Psoas muscle (tissue), 8 donors: Measurements from ENCODE around the gene FRY. TPM values are rescaled to one million over a fixed set of nuclear protein-coding genes. Genes with fewer than 3 reads are reported as not detected.

Source experiments
- ATAC-seq, 4 donors: fragments of 200-7000 bp; cut with Tn5 transposase; one replicate each; pipeline ENCODE4 v1.9.1; 2020; ENCODE audit warnings: moderate library complexity in 3 of 4, mild to moderate bottlenecking in 2 of 4
- DNase-seq, 2 donors: peaks; one replicate each; pipeline ENCODE4 v3.0.0-alpha.2; 2020
- H3K27ac ChIP-seq: fragments of 200-600 bp; one replicate; pipeline ENCODE4 v1.8.0; 2022
- H3K27me3 ChIP-seq, 3 donors: fragments of 200-600 bp in 1 of 3; one replicate each; pipeline versions ENCODE4 v1.6.1 to v1.8.0; 2013 to 2022; ENCODE audit warnings: low read length in 2 of 3, mild to moderate bottlenecking in 2 of 3, moderate library complexity in 1 of 3; ENCODE audit not compliant: insufficient read depth in 3 of 3
- H3K36me3 ChIP-seq, 2 donors: fragments of 200-600 bp in 1 of 2; one replicate each; pipeline versions ENCODE4 v1.6.1 to v1.8.0; 2013 to 2022; ENCODE audit warnings: low read depth in 1 of 2, mild to moderate bottlenecking in 1 of 2, moderate library complexity in 1 of 2; ENCODE audit not compliant: insufficient read depth in 1 of 2
- H3K4me1 ChIP-seq: fragments of 200-600 bp; one replicate; pipeline ENCODE4 v1.8.0; 2022
- H3K4me3 ChIP-seq: fragments of 200-600 bp; one replicate; pipeline ENCODE4 v1.8.0; 2022; ENCODE audit warnings: mild to moderate bottlenecking
- H3K9me3 ChIP-seq: fragments of 200-600 bp; one replicate; pipeline ENCODE4 v1.8.0; 2022
- WGBS, 3 donors: extraction: QIAGEN DNeasy Blood & Tissue Kit; methylation state at CpG; one replicate each; pipeline versions ENCODE4 v1.1.6 to v1.1.7; 2013; 5-methylcytosine and 5-hydroxymethylcytosine counted together
- intact Hi-C, 2 donors: fragments of 100-400 bp; cut with DNase I; formaldehyde crosslinking; loops; one replicate each; pipeline versions ENCODE4 v1.11.0 to v1.14.2; 2022
- polyA plus RNA-seq, 3 donors: library from polyadenylated mRNA; stranded (reverse); fragments of 200-250 nt; gene quantifications; one replicate each; pipeline ENCODE4 v1.2.3, GENCODE V29; 2013
- total RNA-seq, 4 donors: library from RNA; stranded (reverse); fragmentation: NEBNext Ultra II Directional in 2 of 4; extraction: Animal tissue kit (Norgen Biotek cat#: 25700) in 2 of 4; gene quantifications; one replicate each; pipeline versions ENCODE4 v1.2.1 to v1.2.4, GENCODE V29; 2021 to 2023
- TF ChIP-seq, protein P1 (sequence below): fragments of 200-600 bp; IDR thresholded peaks from one replicate; pipeline ENCODE4 v1.8.0; 2022; ENCODE audit warnings: antibody characterized with exemption
- donor health status: healthy with polysubstance abuse.
- donor health status: DM: no; HTN: no; CAD: no; lungs with moderate emphysema.
- donor health status: Bipolar disorder and iron deficiency.
- donor health status: healthy.
- donor health status: DM: yes; HTN: yes; CAD: no.
- donor health status: DM: no; HTN: no; CAD: no.
- donor health status: DM: no; HTN: no; CAD: no.
- donor health status: DM: yes; HTN: yes; CAD: no.

Gene FRY
- total and polyA plus RNA-seq, 7 donors, result 7.1 to 56.9 (median 24.0) TPM

DNA sequence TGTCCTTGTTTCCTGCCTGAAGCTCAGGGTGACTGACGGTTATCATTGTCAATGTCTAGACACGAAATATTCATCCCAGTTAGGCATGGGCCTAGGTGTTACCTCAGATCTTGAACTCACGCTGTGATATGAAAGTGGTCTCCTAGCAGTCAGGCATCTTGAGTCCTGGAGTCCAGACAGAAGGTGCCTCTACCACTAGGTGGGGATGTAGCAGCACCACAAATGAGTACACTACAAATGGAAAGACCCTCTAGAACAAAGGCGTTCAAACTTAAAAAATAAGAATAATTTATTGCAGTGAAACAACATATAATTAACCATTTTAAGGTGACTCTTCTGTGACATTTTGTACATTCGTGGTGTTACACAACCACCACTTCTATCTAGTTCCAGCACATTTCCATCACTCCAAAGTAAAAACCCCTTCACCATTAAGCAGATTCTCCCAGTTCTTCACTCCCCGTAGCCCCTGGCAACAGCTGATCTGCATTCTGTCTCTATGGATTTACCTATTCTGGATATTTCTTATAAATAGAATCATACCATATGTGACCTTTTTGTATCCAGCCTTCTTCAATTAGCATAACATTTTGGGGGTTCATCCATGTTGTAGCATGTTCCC lies 11.9 kb upstream of the FRY start:
- no peak overlapping the region for H3K4me3 ChIP-seq
- intact Hi-C loops, result loop anchor here (5.0 to 10.0 kb wide), 2 partner anchors 293 to 295 kb away; partner anchors contain the start of genes BRCA2 (in 1 of the 2) and ZAR1L (in 1 of the 2)
- H3K27me3 ChIP-seq, result no peaks in the 10 kb centered on the region
- DNase-seq, result no peak
- TF ChIP-seq, protein P1, sequence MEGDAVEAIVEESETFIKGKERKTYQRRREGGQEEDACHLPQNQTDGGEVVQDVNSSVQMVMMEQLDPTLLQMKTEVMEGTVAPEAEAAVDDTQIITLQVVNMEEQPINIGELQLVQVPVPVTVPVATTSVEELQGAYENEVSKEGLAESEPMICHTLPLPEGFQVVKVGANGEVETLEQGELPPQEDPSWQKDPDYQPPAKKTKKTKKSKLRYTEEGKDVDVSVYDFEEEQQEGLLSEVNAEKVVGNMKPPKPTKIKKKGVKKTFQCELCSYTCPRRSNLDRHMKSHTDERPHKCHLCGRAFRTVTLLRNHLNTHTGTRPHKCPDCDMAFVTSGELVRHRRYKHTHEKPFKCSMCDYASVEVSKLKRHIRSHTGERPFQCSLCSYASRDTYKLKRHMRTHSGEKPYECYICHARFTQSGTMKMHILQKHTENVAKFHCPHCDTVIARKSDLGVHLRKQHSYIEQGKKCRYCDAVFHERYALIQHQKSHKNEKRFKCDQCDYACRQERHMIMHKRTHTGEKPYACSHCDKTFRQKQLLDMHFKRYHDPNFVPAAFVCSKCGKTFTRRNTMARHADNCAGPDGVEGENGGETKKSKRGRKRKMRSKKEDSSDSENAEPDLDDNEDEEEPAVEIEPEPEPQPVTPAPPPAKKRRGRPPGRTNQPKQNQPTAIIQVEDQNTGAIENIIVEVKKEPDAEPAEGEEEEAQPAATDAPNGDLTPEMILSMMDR, result peak; percentile 65
- no peak overlapping the region for H3K27ac ChIP-seq
- WGBS, 3 donors, result 55 to 66% (median 58%) methylated on average over 6 of the region's 6 CpGs
- H3K4me1 ChIP-seq, result peaks cover 3% of the 10 kb centered on the region
- peak in 3 of 4 donors; percentile 63 to 80 (median 73) for ATAC-seq
- no peaks in the 10 kb centered on the region for H3K9me3 ChIP-seq
- H3K36me3 ChIP-seq, result no peaks in the 10 kb centered on the region

DNA sequence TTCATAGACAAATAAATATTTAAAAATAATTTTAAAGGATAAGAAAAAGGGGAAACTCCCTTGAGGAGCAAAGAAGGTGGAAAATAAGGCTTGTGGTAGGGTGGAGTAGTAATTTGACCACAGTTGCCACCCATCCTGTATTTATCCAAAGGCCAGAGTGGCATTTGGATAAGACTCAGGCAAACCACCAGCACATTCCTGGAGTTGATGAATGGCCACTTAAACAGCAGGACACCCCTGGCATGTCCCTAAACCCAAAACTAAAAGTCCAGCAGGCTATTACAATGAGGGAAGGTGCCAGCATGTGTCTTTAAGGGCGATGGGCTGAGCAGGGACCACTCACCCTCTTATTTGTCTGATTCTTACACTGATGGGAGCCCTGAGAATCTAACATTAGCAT lies 9.8 kb upstream of the FRY start:
- Histone ChIP-seq H3K36me3 (no peaks in the 10 kb centered on the region), H3K4me3 (no peak overlapping the region), H3K27me3 (no peaks in the 10 kb centered on the region), H3K4me1 (peaks cover 3% of the 10 kb centered on the region), H3K9me3 (no peaks in the 10 kb centered on the region), H3K27ac (no peak overlapping the region)
- intact Hi-C loops, result no loop called here
- TF ChIP-seq, protein P1, result no peak
- DNase-seq (no peak), ATAC-seq (peak in 1 of 4 donors; percentile 56)
- WGBS, 3 donors, result 69 to 86% (median 79%) methylated on average over 1 of the region's 1 CpG

- H3K4me1 ChIP-seq, result peaks cover 3% of the 10 kb centered on the region
- no peaks in the 10 kb centered on the region for H3K27me3 ChIP-seq
- H3K27ac ChIP-seq, result no peak overlapping the region
- H3K9me3 ChIP-seq, result no peaks in the 10 kb centered on the region
- H3K4me3 ChIP-seq, result no peak overlapping the region
- intact Hi-C loops, result no loop called here
- TF ChIP-seq, protein P1, result no peak
- no peaks in the 10 kb centered on the region for H3K36me3 ChIP-seq
- ATAC-seq (peak; percentile 21 to 54 (median 38)), DNase-seq (no peak)
- WGBS, 3 donors, result 39 to 59% (median 41%) methylated on average over 4 of the region's 4 CpGs
Observed at GRCh38 chr13:32022311-32022710, 9.3 kb upstream of the FRY start.

GRCh38 chr13:32023096-32023495 lies 8.5 kb upstream of the FRY start:
- TF ChIP-seq, protein P1, result no peak
- H3K27ac ChIP-seq, result no peak overlapping the region
- ATAC-seq (no peak), DNase-seq (no peak)
- H3K9me3 ChIP-seq, result no peaks in the 10 kb centered on the region
- H3K36me3 ChIP-seq, result no peaks in the 10 kb centered on the region
- H3K4me1 ChIP-seq, result peaks cover 3% of the 10 kb centered on the region
- no peaks in the 10 kb centered on the region for H3K27me3 ChIP-seq
- intact Hi-C loops, result no loop called here
- no peak overlapping the region for H3K4me3 ChIP-seq
- 71 to 75% (median 74%) methylated on average over 3 of the region's 3 CpGs for WGBS, 3 donors

DNA sequence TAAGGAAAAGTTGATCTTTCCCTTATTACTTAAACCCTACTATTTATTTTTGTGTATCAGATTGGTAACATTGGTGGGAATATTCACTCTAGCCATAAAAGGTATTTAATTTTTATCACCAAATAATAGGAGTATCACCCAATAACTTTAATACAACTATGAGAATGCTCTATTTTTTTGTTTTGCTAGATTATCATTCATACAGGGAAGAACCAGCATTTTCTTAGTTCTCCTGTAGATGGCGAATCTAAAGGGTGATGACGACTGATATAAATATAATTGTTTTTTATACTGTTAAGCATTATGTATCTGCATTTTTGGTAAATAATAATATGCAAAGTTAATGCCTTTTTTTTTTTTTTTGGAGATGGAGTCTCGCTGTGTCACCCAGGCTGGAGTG lies 7.9 kb upstream of the FRY start:
- Histone ChIP-seq H3K36me3 (no peaks in the 10 kb centered on the region), H3K27ac (no peak overlapping the region), H3K4me3 (no peak overlapping the region), H3K27me3 (no peaks in the 10 kb centered on the region), H3K9me3 (no peaks in the 10 kb centered on the region), H3K4me1 (peaks cover 3% of the 10 kb centered on the region)
- intact Hi-C loops, result no loop called here
- DNase-seq (no peak), ATAC-seq (no peak)
- 89 to 94% (median 93%) methylated on average over 3 of the region's 3 CpGs for WGBS, 3 donors
- TF ChIP-seq, protein P1, result no peak
